Hepatic stellate cell (primary cell): ENCODE results near the gene TACC3.

Experiments
- DNase-seq: peaks from one replicate; pipeline ENCODE4 v3.0.0; 2011; ENCODE audit warnings: low spot score

The TACC3 gene

DNA sequence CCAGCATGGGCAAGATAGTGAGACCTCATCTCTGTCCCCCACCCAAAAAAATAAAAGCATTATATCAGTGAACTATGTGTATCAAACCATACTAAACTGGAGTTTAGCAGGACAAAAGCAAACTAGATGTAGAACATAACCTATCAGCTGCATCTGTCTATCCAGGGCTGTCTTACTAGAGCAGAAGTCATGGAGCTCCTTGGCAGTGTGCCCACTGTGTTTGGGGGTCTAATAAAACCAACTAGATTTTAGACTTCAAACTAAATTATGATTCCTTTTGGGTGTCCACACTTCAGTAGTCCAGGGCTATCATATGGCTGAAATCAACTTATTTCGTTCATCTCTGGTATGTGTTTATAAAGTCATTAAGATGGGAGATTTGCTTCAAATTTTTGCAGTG lies 17.5 kb upstream of the TACC3 start:
- DNase-seq = no peak

DNA sequence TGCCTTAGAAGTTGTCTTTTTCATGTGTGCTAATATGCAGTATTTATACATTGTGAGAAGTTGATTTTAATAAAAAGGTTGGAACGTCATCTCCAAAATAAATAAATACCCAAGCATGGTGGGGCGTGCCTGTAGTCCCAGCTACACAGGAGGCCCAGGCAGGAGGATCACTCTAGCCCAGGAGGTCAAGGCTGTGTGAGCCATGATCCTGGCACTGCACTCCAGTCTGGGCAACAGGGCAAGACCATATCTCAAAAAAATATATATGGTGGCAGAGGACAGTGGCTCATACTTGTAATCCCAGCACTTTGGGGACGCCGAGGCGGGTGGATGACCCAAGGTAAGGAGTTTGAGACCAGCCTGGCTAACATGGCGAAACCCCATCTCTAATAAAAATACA lies 15.6 kb upstream of the TACC3 start:
- no peak for DNase-seq

DNA sequence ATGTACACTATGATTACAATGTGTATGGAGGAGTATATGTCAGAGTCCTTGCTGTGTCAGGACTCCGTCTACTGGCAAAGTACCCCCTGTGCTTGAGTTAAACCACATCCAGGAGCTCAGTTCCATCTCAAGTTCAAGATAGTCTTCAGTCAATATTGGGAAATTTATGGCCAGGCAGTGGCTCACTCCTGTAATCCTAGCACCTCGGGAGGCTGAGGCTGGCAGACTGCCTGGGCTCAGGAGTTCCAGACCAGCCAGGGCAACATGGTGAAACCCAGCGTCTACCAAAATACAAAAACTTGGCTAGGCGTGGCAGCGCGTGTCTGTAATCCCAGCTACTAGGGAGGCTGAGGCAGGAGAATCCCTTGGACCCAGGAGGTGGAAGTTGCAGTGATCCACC lies 15.0 kb upstream of the TACC3 start:
- DNase-seq = no peak

DNA sequence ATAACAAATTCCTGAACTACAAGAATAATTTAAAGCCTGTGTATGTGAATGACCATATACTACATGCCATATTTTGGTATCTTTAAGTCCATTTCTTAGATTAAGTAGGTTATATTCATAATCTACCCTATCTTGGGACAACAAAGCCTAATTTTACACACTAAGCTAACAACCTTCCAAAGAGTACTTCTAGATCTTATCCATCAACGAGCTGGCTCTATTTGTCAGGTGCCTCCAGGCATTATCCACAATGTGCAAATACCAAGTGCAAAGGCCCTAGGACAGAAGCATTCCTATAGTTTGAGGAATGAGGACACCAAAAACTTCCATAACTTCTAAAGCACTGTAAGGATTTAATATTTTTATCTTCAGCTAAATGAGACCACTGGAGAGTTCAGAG lies 12.7 kb upstream of the TACC3 start:
- no peak for DNase-seq

DNA sequence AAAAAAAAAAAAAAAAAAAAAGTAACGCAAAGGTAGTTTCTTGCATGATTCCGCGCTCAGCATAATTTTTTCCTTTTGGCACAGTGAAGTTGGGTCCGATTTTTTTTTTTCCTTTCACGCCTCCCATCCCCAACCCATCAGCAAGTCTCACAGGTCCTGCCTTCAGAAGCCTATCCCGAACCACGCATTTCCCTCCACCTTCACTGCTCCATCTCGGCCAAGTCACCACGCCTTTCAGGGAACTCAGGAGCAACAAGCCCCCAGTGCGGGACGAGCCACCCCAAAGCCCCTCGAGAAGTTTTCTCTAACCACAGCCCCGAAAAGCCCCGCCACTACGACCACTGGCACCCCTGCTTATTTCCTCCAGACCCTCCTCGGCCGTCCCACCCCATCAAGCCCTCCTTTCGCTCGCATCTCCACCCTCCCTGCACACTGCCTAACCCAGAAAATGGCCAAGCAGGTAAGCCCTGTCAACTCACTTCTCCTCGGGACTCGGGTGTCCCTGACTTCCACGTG lies 10.2 kb upstream of the TACC3 start:
- DNase-seq = no peak

DNA sequence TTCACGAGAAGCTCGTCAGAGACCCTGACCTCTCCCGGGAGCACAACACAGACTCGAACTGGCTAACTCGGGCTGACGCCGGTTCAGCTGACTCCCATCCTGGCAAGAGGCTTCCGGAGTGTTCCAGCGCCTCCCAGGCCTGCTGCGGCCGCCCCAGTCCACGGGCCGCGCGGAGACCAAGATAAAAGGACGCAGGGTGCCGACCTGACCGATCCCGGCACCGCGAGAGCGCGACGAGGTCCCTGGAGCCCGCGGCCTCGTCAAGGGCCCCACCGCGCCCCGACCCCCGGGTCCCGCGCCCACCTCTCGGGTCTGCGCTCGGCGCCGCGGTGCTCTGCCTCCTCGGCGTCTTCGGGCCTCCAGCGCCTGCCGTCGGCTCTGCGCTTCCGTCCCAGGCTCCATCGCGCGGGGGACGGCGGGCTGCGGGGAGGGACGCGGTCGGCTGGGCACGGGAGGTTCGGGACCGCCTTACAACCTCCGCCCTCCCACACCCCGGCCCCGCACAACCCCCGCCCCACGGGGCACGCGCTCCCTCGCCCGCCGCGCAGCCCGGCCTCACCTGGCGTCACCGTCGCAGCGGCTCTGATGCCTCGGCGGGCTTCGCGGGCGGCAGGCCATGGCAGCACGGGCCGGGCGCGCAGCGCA lies 9.6 kb upstream of the TACC3 start:
- peak; percentile 76 for DNase-seq

DNA sequence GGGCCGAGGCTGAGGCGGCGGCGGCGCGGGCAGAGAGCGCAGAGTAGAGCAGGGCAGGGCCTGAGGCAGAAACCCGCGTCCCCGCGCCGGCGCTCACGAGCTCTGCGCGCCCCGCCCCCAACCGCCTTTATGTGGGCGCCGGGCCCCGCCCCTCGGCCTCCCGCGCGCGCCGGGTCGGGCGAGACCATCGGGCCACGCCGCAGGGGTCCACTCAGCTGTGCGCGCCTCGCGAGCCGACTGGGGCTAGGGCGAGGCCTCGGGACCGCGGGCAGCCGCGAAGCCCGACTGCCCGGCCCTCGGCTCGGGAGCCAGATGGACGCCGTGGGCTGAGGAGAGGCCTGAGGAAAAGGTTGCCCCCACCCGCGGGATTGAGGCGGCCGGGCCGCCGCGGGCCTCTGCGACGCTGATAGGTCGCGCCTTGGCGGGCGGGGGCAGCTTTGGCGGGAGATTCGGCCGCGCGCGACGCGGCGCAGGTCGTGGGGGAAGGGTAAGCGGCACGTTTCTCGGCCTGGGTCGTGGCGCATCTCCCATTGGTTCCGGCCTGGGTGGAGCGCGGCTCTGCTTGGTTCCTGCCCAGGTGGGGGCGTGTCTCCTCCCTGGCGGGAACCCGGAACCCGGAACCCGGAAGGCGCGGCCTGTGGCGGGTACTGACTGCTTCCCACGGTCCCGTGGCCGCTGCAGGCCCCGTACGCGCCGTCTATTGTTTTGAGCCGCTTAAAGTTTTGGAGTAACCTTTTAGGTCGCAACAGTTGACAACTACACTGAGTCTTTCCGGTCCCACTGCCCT lies 8.9 kb upstream of the TACC3 start, which contains the start of gene SLBP:
SLBP (minus strand) TSS at position 104 of the 787 bp plus-strand sequence. CDS start 131 bp downstream, outside the sequence.
- DNase-seq = peak; percentile 95

DNA sequence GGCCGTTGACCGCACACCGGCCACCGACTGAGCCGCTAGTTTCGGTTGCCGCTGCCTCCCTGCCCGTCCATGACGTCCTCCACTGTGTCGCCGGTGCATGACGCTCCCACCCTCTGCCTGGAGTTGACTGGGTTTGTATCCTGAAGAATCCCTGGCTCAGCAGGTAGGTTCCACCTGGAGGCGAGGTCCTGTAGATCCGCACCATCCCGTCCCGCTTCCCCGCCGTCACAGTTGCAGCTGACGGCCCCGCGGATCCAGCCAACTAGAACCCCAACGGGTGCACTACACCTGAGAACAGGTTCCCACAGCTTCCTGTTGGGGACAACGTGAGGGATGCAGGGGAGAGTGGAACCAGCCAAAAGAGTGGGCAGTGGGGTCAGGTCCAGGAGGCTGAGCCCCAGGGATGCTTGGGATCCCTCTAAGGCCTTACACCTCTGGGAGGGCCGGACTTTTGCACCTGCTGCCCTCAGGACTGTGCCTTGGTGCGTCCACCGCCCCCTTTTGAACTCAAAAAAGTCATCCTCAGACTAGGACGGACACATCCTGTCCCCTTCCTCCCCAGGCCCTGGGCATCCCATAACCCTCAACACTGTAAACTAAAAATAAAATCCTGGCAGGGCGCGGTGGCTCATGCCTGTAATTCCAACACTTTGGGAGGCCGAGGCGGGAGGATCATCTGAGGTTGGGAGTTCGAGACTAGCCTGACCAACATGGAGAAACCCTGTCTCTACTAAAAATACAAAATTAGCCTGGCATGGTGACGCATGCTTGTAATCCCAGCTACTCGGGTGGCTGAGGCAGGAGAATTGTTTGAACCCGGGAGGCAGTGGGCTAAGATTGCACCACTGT lies 8.1 kb upstream of the TACC3 start:
- DNase-seq = no peak

DNA sequence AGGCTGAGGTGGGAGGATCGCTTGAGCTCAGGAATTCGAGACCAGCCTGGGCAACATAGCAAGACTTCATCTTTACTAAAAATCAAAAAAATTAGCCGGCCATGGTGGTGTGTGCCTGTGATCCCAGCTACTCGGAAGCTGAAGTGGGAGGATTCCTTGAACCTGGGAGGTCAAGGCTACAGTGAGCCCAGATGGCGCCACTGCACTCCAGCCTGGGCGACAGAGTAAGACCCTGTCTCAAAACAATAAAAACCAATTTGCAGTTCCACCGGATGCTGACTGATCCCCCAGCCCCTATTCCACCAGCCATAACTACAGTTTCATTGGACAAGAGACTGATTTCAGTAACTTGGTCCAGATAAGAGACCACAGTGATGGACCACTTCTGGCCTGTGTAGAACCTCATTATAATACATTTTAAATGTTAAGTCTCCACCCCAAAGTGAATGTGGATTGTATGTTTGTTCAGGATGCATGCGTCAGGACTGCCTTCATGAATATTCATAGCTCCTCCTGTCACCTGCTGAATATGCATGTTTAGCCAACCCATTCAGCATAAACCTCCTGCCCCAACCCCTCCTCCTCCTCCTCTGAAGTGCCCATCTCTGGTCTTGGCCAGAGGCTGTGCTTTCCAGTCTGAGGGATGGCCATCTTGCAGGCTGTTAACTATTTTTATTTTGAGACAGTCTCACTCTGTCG lies 6.9 kb upstream of the TACC3 start:
- no peak for DNase-seq

DNA sequence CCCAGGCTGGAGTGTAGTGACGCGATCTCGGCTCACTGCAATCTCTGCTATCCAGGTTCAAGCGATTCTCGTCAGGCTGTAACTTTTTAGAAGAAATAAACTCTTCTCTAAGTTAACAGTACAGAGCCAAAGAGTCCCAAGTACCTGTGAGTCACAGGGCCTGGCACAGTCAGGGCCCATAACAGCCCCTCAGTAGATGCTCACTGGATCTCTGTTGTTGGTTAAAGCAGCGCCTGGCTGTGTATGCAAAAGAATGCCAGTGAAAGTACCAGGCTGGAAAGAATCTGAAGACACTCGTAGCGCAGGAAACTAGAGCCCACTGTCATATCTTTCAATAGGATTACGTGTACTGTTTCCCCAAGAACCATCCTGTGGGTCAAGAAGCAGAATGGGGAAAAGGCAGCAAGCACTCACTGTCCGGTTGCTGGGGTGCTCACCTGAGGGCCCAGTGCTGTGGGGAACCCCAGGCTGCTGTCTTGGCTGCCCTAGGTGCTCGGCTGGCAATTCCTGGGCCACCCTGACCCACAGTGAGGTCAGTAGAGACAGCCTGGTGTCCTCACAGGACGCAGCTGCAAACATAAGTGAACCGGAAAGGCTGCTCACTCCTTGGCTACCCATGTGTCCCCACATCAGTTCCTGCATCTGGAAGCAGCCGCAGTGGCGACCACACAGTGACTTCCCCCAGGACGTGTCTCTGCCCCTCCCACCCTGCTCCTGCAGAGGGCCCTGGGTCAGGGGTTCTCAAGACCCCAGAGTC lies 6.1 kb upstream of the TACC3 start:
- DNase-seq = no peak

DNA sequence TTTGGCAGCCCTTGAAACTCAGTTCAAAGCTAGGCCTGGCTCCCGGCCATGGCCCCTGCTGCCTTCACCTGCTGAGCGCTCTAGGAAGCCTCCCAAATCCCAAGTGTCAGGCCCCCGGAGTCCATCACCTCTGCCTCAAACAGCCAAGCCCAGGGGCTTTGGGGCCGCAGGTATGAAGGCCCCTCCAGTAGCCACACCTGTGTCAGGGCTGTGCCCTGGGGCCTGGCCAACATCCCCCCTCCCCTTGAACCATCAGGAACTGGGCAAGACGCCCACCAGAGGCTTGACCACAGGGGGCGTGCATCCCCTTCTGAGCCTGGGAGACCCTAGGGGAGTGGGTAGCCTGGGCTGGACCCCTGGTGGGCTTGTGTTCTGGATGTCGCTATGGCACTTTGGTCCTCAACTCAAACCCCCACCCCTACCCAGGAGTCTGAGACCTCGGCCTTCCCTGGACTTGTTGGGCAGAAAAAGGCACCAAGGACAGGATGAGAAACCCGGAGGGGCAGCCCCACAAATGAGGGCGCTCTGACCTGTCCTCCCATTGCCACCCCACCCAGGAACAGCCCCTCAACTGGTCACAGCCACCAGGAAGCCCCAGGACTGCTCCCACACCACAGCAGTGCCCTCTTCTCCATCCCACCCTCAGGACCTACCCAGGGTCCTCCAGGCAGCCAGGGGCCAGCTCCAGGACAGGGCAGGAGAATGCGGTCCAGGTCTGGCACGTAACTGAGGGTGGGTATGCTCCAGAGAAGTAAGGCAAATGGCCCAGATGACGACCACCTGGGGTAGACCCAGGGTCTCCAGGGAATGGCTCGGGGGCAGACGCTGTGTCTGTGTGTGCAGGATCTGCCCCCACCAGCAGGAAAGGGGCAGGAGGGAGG lies 5.0 kb upstream of the TACC3 start:
- no peak for DNase-seq

DNA sequence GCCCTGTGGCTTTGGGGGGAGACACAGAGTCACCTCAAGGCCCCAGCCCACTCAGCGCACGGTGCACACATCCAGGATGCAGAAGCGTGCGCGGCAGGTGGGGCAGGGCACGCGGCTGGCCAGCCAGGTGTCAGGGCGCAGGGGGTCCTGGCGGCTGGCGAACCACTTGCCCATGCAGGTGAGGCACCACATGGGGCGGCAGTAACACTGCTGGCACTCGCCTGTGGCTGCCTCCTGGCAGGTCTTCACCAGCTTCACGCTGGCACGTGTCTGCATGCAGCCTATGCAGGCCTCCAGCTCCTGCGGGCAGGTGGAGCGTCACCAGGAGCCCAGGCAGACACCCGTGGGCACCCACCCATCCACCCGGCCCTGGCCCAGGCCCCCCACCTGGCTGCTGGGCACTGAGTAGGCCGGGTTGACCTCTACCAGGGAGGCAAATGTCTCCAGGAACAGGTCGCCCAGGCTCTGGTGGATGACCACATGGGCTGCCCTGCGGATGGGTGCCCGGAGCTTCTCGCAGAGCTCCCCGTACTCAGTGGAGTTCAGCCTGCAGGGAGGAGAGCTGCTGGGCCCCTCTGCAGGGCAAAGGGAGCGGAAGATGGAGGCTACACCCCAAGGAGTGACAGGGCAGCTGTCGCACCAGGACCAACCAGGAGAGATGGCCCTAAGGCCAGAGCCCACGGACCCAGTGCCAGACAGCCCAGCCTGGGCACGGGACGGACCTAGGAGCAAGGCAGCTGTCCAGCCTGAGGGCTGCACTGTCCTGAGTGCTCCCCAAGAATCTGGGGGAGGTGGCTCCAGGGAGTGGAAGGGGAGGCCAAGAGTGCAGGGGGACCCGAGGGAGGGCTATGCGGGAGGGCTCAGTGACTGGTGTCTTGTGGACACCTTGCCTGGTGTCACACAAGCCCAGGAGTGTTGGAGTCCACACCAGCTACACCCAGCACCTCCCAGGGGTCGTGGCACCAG lies 3.9 kb upstream of the TACC3 start:
- DNase-seq = no peak

DNA sequence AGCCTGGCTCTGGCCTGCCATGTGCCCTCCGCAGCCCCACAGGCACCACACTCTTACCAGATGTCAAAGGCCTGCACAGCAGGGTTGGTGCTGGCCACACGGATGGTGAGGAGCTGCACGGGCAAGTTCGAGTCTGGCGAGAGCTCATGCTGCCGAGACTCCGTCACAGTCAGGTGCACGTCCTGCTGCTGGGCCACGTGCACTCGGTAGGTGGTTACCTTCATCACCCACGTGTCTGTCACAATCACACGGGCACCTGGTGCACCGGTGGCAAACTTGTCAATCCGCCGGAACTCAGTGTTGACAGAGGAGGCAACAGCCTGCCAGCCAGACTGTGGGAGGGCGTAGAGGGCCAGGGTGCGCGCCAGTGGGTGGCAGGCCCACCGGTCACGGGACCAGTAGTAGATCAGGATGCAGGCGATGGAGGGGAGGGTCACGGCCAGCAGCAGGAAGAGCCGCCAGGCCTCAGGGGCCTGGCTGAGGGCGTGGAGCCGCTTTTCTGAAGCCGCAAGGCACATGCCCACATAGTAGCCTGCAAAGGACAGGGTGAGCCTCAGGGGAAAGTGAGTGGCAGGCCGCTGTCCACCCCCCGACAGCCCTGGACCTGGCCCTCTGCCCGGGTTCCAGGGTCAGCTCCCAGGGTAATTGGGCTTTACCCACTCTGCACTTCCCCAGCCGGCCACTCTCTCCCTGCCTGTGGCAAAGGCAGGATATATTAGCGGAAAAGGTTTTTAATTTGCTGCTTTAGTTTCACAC lies 3.0 kb upstream of the TACC3 start:
- DNase-seq = peak; percentile 3

DNA sequence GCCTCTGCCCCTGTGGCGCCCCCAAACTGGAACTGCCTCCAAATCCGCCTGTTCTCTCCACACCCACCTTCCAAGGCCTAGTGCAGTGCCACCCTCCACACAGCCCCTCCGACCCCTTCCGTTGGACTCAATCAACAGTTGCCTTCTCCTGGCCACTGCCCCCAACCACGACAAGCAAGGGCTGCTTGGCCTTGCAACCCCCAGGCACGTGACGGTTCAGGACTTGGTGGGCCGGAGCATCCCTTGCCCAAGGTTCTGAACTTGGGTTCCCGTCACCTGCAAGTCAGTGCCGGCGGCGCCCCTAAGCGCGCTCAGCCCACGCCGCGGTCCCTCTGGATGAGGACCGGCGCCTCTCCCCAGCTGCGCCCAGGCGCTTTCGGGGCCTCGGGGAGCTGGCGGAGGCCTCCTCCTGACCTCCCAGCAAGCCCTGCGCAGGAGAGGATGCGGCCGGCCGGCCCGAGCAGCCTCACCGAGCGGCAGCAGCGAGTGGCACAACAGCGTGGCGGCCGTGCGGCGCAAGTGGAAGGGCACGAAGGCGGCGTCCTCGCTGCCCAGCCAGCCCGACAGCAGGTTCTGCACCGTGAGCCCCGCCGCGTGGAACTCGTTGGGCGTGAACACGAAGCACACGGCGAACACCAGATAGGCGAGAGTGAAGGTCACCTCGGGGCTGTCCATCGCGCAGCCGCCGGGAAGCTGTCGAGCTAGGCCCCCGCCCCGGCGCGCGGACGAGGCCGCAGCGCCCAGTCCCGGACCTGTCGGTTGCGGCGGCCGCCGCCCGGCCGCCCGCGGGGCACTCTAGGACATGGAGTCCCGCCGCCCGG lies 948 bp upstream of the TACC3 start:
- peak; percentile 57 for DNase-seq

DNA sequence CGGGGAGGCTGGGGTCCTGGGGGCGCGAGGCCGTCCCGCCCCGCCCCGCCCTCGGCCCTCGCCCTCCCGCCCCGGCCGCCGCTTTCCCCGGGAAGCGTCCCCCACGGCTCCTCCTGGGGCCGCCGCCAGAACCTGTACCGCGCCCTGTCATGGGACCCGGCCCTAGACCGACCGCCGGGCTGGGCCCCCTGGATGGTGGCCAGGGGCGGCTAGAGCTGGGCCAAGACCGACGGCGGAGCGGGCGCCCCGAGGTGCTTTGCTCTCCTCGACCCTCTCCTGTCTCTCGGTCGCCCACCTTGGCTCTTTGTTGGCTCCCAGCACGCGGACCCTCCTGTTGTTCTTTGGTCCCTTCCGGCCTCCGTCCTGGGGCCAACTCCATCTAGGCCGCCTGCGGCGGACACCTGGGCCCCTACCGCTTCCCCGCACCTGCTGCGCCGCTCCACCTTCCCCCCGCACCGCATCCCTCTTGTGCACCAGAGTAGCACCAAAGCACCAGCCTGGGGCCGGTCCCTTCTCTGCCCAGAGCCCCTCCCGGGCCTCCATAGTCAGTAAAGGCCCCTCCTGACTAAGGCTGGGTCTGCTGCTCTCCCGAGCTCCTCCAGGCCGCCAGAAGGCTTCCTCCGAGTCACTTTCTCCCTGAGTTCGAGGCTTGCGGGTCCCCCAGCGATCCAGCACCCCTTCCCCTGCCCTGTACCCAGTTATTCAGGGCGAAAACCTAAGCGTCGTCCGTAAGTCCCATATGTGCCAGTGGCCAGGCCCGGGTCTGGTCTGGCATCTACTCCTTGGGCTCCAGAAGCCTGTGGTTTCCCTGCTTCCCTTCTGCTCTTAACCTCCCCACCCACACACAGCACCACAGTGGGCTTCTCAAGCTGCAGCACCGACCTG lies 587 bp downstream of the TACC3 start:
- DNase-seq = no peak

DNA sequence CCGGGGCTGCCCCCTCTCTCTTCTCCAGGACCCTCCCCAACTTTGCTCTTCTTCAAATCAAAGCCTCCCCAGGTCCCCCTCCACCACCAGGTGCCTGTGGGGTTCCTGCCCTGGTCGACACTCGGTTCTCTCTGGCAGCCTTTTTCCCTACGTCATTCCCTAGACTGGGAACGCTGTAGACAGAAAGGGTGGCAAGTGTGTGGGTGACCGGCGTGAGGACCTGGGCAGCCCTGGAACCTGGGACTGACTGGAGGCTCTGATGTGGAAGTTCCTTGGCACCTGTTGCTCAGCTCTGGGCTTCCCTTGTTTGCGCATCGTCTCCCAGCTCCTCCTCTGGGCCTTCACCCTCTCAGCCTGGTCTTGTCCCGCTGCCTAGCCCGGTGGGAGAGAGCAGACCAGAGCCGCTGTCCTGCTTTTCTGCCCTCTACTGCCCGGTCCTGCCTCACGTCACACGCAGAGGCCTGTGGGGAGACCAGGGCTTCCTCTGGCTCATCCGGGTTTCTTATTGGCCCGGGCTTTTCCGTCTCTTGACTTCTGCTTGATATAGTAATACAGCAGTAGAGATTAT lies 1.3 kb downstream of the TACC3 start:
- DNase-seq = no peak
